Activated CD4-positive, alpha-beta T cell treated with anti-CD3 and anti-CD28 coated beads, Interleukin-10, Interleukin-2, amounts not matched to agents 100 ng/mL and 50 ng/mL, durations not matched to agents 16 hours and 8 hours (primary cell): Measurements from ENCODE around the gene SBK2.
"Not testable (repeated sequence)": the region's sequence is repeated elsewhere in the genome, so short reads cannot be mapped to it uniquely, and the experiment has no call there.

ENCODE experiments used
- DNase-seq: peaks from one replicate; pipeline ENCODE4 v3.0.0-alpha.2; 2020

The SBK2 gene

GRCh38 chr19:55497763-55498162 is 39.2 kb downstream of the SBK2 start:
- no peak for DNase-seq

GRCh38 chr19:55496820-55497219 is 40.1 kb downstream of the SBK2 start:
- DNase-seq = not testable (repeated sequence)

- no peak for DNase-seq
Observed at GRCh38 chr19:55495646-55496349, 41.1 kb downstream of the SBK2 start.

GRCh38 chr19:55494172-55494761 is 42.7 kb downstream of the SBK2 start:
- DNase-seq = no peak

GRCh38 chr19:55493645-55494171 is 43.2 kb downstream of the SBK2 start:
- DNase-seq = no peak

- DNase-seq = no peak
Observed at GRCh38 chr19:55493052-55493644, 43.8 kb downstream of the SBK2 start.

- no peak for DNase-seq
Observed at GRCh38 chr19:55492362-55492944, 44.5 kb downstream of the SBK2 start.

- DNase-seq = no peak
Observed at GRCh38 chr19:55491546-55492360, 45.2 kb downstream of the SBK2 start.

- no peak for DNase-seq
Observed at GRCh38 chr19:55490478-55491432, 46.2 kb downstream of the SBK2 start.

GRCh38 chr19:55489711-55490477 is 47.0 kb downstream of the SBK2 start:
- no peak for DNase-seq

GRCh38 chr19:55488986-55489710 is 47.8 kb downstream of the SBK2 start:
- DNase-seq = no peak

GRCh38 chr19:55487924-55488687 is 48.8 kb downstream of the SBK2 start, which contains the start of gene SSC5D:
Gene SSC5D (plus strand): TSS chr19:55488436. CDS start chr19:55488590, 154 bp downstream.
- DNase-seq = no peak

GRCh38 chr19:55486971-55487923 is 49.7 kb downstream of the SBK2 start:
- DNase-seq = peak; percentile 50

- no peak for DNase-seq
Observed at GRCh38 chr19:55486043-55486970, 50.6 kb downstream of the SBK2 start.

- no peak for DNase-seq
Observed at GRCh38 chr19:55485439-55486011, 51.4 kb downstream of the SBK2 start.
